Psoas muscle (tissue), 8 donors: ENCODE measurements around the gene CGB5. TPM values are rescaled to one million over a fixed set of nuclear protein-coding genes. Genes with fewer than 3 reads are reported as not detected.

Experiments used
- ATAC-seq, 4 donors: fragments of 200-7000 bp; cut with Tn5 transposase; one replicate each; pipeline ENCODE4 v1.9.1; 2020; ENCODE audit warnings: moderate library complexity in 3 of 4, mild to moderate bottlenecking in 2 of 4
- DNase-seq, 2 donors: peaks; one replicate each; pipeline ENCODE4 v3.0.0-alpha.2; 2020
- H3K27ac ChIP-seq: fragments of 200-600 bp; one replicate; pipeline ENCODE4 v1.8.0; 2022
- H3K27me3 ChIP-seq, 3 donors: fragments of 200-600 bp in 1 of 3; one replicate each; pipeline versions ENCODE4 v1.6.1 to v1.8.0; 2013 to 2022; ENCODE audit warnings: low read length in 2 of 3, mild to moderate bottlenecking in 2 of 3, moderate library complexity in 1 of 3; ENCODE audit not compliant: insufficient read depth in 3 of 3
- H3K36me3 ChIP-seq, 2 donors: fragments of 200-600 bp in 1 of 2; one replicate each; pipeline versions ENCODE4 v1.6.1 to v1.8.0; 2013 to 2022; ENCODE audit warnings: low read depth in 1 of 2, mild to moderate bottlenecking in 1 of 2, moderate library complexity in 1 of 2; ENCODE audit not compliant: insufficient read depth in 1 of 2
- H3K4me1 ChIP-seq: fragments of 200-600 bp; one replicate; pipeline ENCODE4 v1.8.0; 2022
- H3K4me3 ChIP-seq: fragments of 200-600 bp; one replicate; pipeline ENCODE4 v1.8.0; 2022; ENCODE audit warnings: mild to moderate bottlenecking
- H3K9me3 ChIP-seq: fragments of 200-600 bp; one replicate; pipeline ENCODE4 v1.8.0; 2022
- CTCF ChIP-seq: fragments of 200-600 bp; IDR thresholded peaks from one replicate; pipeline ENCODE4 v1.8.0; 2022; ENCODE audit warnings: antibody characterized with exemption
- WGBS, 3 donors: extraction: QIAGEN DNeasy Blood & Tissue Kit; methylation state at CpG; one replicate each; pipeline versions ENCODE4 v1.1.6 to v1.1.7; 2013; 5-methylcytosine and 5-hydroxymethylcytosine counted together
- intact Hi-C, 2 donors: fragments of 100-400 bp; cut with DNase I; formaldehyde crosslinking; loops; one replicate each; pipeline versions ENCODE4 v1.11.0 to v1.14.2; 2022
- polyA plus RNA-seq, 3 donors: library from polyadenylated mRNA; stranded (reverse); fragments of 200-250 nt; gene quantifications; one replicate each; pipeline ENCODE4 v1.2.3, GENCODE V29; 2013
- total RNA-seq, 4 donors: library from RNA; stranded (reverse); fragmentation: NEBNext Ultra II Directional in 2 of 4; extraction: Animal tissue kit (Norgen Biotek cat#: 25700) in 2 of 4; gene quantifications; one replicate each; pipeline versions ENCODE4 v1.2.1 to v1.2.4, GENCODE V29; 2021 to 2023
- donor health status: healthy with polysubstance abuse.
- donor health status: DM: no; HTN: no; CAD: no; lungs with moderate emphysema.
- donor health status: Bipolar disorder and iron deficiency.
- donor health status: healthy.
- donor health status: DM: yes; HTN: yes; CAD: no.
- donor health status: DM: no; HTN: no; CAD: no.
- donor health status: DM: no; HTN: no; CAD: no.
- donor health status: DM: yes; HTN: yes; CAD: no.

Gene CGB5
- total and polyA plus RNA-seq, 7 donors = 0.06 TPM; not detected in 6

GRCh38 chr19:49058562-49058961, 14.9 kb downstream of the CGB5 start:
- intact Hi-C loops = loop anchor here in 1 of 2 donors (5.0 kb wide), 1 partner anchor 46 kb away; no protein-coding TSS in a partner anchor
- ATAC-seq (peak; percentile 54 to 82 (median 70)), DNase-seq (peak; percentile 54 to 84)
- H3K36me3 ChIP-seq = no peaks in the 10 kb centered on the region
- H3K27me3 ChIP-seq = no peaks in the 10 kb centered on the region
- H3K27ac ChIP-seq = no peak overlapping the region
- H3K4me1 ChIP-seq = peaks cover 5% of the 10 kb centered on the region
- TF ChIP-seq CTCF = no peak
- WGBS, 3 donors = 32 to 46% (median 39%) methylated on average over 10 of the region's 10 CpGs
- no peaks in the 10 kb centered on the region for H3K9me3 ChIP-seq
- peak overlapping the region; percentile 82 for H3K4me3 ChIP-seq

DNA sequence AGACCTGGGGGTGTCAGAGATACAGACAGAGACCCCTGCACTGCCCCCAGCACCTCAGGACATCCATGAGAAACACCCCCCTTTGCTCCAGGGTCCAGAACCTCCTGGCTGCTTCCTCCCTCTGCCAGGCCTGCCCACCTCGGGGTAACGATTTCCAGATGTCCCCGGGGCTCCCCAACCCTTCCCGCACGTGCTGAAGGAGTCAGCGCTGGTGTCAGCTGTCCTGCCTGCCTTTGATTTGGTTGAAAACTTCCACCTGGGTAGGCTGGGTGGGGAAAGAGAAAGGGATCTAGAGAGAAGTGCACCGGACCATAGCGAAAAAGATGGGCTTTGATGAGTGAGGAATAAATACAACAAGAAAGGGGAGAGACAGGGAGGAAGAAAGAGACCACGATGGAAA, 15.4 kb downstream of the CGB5 start:
- Histone ChIP-seq H3K9me3 (no peaks in the 10 kb centered on the region), H3K4me1 (peaks cover 5% of the 10 kb centered on the region), H3K4me3 (no peak overlapping the region), H3K27ac (no peak overlapping the region), H3K27me3 (no peaks in the 10 kb centered on the region), H3K36me3 (no peaks in the 10 kb centered on the region)
- ATAC-seq (no peak), DNase-seq (no peak)
- TF ChIP-seq CTCF = no peak
- intact Hi-C loops = loop anchor here in 1 of 2 donors (5.0 kb wide), 1 partner anchor 47 kb away; no protein-coding TSS in a partner anchor
- 28 to 38% (median 34%) methylated on average over 9 of the region's 9 CpGs for WGBS, 3 donors

DNA sequence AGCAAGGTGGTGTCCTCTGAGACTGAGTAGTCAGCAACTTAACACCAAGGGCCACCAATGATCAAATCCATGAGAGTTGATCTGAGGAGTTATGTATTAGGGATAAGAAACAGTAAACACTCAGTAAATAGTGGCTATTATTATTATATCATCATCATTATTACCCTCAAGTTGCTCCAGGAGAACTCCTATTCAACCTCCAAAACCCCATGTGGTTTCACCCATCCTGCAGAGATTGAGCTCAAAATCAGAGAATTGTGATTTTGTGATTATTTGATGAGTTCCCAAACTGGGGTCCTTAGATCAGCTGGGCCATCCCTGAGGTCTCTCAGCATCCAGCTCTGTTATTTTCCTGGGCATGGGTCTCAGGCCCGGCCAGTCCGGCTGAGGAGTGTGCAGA, 17.4 kb downstream of the CGB5 start:
- Histone ChIP-seq H3K9me3 (no peaks in the 10 kb centered on the region), H3K27ac (no peak overlapping the region), H3K4me3 (no peak overlapping the region), H3K36me3 (no peaks in the 10 kb centered on the region), H3K27me3 (no peaks in the 10 kb centered on the region), H3K4me1 (peaks cover 11% of the 10 kb centered on the region)
- DNase-seq (no peak), ATAC-seq (no peak)
- intact Hi-C loops = no loop called here
- 96 to 100% (median 100%) methylated on average over 2 of the region's 2 CpGs for WGBS, 3 donors
- TF ChIP-seq CTCF = no peak

DNA sequence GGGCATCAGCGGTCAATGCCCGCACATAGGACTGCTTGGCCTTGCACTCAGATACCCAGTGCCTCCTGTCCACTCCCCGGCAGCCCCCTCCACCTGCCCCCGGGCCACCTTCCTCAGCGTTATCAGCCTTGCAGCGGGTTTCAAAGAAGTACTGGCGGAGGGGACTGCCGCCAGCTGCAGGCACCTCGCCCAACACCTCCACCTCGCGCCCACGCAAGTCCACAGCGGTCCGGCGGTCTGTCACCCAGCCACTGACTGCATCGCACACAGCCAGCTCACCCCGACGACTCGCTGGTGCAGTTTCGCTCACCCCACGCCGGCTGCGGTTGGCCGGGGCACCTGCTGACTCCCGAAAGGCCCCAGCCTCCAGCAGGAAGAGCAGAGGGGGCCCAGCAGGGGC, 17.8 kb downstream of the CGB5 start:
- WGBS, 3 donors = 79 to 84% (median 83%) methylated on average over 25 of the region's 25 CpGs
- no peak for ATAC-seq
- Histone ChIP-seq H3K4me1 (peaks cover 11% of the 10 kb centered on the region), H3K4me3 (no peak overlapping the region), H3K36me3 (no peaks in the 10 kb centered on the region), H3K27ac (no peak overlapping the region), H3K9me3 (no peaks in the 10 kb centered on the region), H3K27me3 (no peaks in the 10 kb centered on the region)
- TF ChIP-seq CTCF = no peak
- intact Hi-C loops = no loop called here
- no peak for DNase-seq

GRCh38 chr19:49064029-49064629, 20.5 kb downstream of the CGB5 start:
- peaks cover 17% of the 10 kb centered on the region for H3K4me1 ChIP-seq
- intact Hi-C loops = no loop called here
- H3K27me3 ChIP-seq = no peaks in the 10 kb centered on the region
- DNase-seq (no peak), ATAC-seq (no peak)
- H3K27ac ChIP-seq = no peak overlapping the region
- H3K9me3 ChIP-seq = no peaks in the 10 kb centered on the region
- TF ChIP-seq CTCF = no peak
- no peak overlapping the region for H3K4me3 ChIP-seq
- no peaks in the 10 kb centered on the region for H3K36me3 ChIP-seq
- WGBS, 3 donors = 51 to 57% (median 54%) methylated on average over 8 to 10 of the region's 10 CpGs
